COLO668 (cell line): Measurements from ENCODE around the gene IFIT1.
"Not testable (repeated sequence)": the region's sequence is repeated elsewhere in the genome, so short reads cannot be mapped to it uniquely, and the experiment has no call there.

Experiments
- DNase-seq: peaks from one replicate; lab custom pipeline; 2025; ENCODE audit not compliant: unreplicated experiment; lab: John Stamatoyannopoulos, UW

IFIT1 gene, protein sequence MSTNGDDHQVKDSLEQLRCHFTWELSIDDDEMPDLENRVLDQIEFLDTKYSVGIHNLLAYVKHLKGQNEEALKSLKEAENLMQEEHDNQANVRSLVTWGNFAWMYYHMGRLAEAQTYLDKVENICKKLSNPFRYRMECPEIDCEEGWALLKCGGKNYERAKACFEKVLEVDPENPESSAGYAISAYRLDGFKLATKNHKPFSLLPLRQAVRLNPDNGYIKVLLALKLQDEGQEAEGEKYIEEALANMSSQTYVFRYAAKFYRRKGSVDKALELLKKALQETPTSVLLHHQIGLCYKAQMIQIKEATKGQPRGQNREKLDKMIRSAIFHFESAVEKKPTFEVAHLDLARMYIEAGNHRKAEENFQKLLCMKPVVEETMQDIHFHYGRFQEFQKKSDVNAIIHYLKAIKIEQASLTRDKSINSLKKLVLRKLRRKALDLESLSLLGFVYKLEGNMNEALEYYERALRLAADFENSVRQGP

DNA sequence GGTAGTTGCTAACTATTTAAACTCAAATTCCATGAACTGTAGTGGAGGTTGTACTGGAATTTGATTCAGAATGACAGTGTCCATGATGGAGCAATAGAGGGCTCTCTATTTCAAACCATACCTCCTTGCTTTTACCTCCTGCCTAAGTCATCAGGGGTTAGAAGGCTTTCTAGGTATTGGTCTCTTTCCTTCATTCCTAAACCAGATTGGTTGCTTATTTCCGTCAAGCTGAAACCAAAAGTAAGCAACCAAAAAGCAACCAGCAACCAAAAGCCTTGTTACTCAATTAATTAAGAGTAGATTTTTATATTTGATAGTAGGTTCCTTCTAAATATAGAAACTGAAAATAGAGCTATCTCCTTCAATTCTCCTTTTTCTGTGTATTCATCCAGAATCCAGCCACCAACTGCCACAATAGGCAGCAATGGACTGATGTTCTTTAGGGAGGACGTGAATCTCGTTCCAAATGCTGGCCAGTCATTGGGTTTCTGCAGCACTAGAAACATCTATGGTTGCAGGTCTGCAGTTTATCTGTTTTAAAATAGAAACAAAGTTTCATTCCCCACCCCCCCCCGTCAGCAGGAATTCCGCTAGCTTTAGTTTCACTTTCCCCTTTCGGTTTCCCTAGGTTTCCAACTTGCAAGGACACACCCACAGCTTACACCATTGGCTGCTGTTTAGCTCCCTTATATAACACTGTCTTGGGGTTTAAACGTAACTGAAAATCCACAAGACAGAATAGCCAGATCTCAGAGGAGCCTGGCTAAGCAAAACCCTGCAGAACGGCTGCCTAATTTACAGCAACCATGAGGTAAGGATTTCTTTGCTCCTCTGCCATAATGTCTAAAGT, at the start of gene IFIT1:
IFIT1 (plus strand) TSS at position 717 of the 850 bp plus-strand sequence; CDS start at position 807, 90 bp downstream.
- no peak for DNase-seq

DNA sequence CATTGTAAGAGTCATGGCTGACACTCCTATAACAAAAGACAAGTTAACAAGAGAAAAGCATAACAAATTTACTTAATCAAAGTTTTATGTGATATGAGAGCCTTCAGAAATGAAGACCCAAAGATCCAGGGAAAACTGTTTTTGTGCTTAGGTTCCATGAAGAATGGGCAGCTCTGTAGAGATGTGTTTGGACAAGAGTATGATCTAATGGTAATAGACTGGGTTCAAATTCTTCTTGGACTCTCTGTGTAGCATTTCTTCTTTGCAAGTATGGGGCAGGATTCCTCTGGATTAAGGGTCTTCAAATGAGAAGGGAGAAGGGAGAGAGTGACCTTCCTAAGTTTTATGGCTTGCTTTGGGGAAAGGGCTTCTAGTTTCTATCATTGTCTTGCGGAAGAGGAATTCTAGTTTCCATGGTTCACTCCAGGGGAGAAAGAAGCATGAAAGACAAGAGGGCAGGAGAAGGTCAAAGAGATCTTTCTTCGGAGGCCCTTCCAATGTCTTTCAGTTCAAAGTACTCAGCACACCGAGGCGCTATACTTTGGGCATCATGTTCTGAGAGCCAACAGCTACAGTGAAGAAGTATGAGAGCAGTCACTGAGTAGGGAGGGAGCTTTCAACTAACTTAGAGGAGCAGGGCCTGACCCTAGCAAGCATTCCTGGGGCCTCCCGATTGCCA, 49.2 kb upstream of the IFIT1 start:
- no peak for DNase-seq

DNA sequence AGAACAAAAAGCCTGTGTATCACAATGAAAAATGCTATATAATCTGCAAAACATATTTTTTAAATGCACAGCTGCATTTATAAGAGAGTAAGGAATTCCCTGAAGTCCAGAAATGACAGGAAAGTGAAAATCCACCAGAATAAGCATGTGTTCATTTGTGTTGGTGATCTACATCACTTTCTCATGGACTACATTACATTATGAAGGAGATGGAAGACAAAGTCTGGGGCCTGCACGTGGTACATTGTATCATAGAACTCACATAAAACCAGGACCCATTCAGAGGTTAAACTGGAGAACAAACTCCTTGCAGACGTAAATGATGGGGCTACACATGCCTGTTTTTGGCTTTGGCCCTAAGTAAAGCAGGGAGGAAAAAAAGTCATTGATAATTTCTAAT, 48.3 kb upstream of the IFIT1 start:
- no peak for DNase-seq

DNA sequence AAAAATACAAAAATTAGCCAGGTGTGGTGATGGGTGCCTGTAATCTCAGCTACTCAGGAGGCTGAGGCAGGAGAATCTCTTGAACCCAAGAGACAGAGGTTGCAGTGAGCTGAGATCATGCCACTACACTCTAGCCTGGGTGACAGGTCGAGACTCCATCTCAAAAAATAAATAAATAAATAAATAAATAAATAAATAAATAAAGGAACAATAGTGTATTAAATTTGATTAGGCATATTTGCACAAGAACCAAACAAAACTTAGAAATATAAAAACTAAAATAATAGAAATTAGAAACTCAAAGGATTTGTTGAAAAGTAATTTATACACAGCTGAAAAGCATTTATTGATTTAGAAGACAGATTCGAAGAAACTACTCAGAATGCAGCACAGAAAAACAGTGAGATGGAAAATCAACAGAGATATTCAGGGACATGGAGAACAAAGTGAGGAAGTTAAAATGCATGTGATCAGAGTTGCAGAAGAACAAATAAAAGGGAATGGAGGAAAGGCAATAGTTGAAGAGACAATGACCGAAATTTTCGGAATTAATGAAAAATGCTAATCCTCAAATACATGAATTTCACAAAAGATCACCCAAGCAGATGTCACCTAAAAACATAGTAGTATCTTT, 46.9 kb upstream of the IFIT1 start:
- DNase-seq = no peak

DNA sequence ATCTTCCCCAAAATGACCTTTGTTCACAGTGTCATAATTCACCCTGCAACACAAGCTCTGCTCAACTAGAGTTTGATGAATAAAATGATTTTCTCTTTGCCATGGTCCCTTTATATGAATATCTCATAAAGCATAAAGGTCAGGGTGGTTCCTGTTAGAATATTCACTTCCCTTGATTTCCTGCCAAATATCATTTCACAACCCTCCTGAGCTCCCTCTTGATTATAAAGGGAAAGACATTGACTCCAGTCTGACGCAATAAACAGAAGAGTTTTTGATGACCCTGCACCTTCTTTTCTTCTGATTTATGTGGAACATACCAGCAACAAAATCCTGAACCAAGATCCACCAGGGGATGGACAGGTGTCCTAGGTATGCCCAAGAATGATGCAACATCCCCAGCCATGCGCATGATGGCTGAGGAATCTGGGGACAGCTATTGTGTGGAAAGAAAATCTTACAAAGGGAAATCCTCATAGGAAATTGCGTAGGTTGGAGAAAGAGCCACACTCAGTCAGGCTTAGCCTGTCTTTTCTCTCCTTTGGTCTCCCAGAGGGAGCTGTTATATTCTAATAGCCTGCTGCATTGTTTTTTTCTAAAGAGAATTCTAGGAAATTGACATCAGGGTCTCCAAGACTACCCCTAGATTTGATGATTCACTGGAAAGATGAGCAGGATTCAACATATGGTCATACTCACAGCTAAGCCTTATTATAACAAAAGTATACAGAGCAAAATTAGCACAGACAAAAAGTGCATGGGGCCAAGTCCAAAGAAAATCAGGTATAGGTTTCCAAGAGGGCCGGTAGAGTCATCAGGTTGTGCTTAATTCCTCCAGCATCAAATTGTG, 45.8 kb upstream of the IFIT1 start:
- no peak for DNase-seq

DNA sequence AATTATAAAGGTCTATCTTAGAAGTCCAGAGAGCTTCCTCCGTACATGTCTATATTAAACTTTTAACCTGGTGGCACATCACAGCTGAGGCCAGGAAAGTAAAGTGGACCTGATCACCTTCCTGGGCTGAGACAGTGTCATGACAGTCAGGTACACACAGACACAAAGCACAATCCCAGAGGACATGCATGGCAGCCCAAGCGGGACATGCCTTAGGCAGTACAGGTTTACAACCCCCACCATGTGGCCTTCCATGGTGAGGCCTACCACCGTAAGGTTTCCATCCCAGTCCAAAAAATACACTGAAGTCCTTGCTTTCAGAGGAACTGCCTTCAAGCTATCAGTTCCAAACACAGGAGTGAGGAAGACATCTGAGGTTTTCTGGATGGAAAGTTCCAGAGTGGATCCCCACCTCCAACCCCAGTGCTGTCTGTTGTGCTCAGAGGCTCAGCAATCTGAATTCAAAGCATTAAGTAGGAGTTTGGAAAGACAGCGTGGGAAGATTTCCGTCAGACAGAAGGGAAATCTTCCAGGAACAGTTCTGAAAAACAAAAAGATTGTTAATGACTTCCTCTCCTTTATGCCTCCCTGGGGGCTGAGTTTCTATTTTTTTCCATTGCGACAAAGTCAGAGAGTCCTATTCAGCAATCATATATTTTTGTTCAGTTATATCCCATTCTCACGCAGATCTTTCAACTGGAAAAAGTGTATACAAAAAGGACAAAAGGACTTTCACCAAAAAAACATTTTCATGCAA, 44.5 kb upstream of the IFIT1 start:
- DNase-seq = no peak

DNA sequence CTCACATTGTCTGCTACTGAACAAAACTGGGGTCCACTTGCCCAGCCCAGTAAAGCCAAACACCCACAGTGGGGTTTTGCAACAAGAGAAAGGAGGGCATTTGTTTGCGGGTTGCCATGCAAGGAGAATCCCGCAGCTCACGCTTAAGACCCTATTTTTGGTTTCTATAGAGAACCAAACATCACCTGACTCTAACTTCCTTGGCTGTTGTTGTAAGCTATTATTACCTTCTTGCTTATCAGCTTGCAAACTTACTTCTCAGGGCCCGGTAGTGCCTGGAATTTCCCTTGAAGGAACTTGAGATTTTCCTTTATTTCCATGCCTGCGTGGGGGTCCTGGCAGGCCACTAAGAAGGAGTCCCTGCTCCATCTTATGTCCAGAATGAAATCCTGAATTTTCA, 43.9 kb upstream of the IFIT1 start:
- no peak for DNase-seq

DNA sequence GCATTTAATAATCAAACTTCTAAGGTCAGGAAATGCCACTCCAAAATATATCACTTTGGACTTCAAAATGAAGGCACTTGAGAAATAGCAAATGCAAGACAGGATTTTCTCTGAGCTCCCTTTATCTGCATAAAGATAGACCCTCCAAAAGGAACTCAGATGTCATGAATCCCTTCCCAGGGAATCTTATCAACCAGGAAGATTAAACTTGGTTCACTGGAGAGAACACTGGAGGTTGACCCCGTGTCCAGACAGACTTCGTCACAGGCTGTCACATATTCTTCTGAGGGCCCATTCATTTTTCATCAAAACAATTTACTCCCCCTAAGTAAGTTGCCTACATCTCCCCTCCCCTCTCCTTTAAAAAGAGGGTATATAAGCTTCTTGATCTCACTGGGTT, 43.4 kb upstream of the IFIT1 start:
- no peak for DNase-seq

DNA sequence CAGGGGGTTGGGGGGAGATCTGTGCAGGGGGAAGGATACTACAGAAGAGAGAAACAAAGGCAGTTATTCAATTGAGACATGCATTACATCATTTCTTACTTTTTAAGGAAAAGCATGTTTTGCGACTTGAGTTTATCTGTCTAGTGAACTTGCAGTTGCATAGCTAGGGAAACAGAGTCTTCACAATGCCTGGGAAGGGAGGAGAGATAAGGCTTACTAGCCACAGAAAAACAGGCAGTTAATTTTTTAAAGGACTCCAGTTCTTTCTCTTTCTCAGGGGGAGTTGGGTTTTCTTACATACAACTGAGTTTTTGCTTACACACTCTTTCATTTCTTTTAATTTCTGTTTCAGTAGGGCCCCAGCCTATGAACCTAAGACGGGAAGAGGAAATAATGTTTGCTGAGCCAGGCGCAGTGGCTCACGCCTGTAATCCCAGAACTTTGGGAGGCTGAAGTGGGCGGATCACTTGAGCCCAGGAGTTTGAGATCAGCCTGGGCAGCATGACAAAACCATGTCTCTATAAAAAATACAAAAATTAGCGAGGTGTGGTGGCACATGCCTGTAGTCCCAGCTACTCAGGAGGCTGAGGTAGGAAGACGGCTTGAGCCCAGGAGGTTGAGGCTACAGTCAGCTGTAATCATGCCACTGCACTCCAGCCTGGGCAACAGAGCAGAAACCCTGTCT, 41.6 kb upstream of the IFIT1 start:
- DNase-seq = not testable (repeated sequence)

DNA sequence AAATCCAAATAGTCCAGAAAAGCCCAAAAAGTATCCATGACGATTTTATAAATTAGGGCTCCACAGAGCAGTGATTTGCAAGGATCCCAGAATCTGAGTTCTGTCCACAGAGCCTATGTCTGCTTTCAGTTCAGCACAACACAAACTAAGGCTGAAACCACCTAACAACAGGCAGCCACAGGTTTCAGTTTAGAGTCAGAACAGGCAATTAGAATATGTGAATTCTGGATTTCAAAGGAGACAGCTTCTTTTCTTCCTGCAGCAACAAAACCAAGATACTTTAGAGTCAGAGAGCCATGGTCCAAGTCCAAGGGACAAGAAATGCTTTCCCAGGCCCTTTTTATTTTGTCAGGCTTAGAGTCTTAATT, 41.0 kb upstream of the IFIT1 start:
- DNase-seq = no peak

DNA sequence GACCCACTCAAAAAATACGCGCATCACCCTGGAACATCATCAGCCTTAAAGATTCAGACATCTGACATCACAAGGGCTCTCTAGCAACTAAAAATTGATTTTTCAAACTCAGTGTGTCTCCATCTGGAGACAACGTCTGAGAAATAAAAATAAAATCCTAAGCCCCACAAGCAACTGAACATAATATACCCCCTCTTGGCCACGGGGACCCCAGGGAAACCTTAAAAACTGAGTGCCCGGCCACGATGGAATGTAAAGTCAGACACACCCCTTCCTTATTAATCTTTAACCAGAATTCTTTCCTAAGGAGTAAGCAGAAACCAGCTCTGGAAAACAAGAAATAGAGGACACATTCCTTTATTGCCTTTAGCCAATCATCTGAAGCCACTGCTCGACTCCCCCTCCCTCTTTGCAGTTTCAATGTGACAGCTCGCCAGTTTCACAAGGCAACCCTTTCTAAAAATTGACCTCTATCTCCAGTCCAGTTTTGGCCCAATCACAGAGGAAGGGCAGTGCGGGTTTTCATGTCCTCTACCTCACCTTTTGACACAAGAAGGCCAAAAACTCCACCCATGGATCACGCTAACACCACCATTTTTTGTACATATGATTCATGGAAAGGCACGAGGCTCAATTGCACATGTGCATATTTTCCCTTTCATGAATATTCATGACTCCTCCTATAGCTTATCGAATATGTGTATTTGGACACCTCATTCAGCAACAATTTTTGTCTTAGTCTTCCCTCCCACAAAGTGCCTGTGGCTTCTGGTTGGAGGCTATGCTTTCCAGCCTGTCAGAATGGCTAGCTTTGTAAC, 40.4 kb upstream of the IFIT1 start:
- no peak for DNase-seq

DNA sequence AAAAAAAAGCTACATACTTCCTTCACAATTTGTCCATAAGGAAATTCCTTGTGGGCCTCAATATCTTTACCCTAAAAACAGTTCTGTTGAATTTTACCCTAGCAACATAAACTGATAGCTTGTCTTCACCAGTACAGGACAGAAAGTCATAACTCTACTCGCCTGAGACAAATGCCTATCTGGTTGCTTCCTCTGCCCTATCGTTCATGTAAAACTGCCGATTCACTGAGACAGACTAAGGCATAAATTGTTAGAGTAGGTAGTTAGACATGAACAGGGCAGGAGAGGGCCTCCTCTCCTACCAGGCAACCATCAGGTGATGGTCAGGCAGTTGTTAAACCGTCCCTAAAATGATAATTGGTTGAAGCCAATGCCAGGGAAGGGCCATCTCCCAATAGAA, 39.6 kb upstream of the IFIT1 start:
- DNase-seq = no peak

DNA sequence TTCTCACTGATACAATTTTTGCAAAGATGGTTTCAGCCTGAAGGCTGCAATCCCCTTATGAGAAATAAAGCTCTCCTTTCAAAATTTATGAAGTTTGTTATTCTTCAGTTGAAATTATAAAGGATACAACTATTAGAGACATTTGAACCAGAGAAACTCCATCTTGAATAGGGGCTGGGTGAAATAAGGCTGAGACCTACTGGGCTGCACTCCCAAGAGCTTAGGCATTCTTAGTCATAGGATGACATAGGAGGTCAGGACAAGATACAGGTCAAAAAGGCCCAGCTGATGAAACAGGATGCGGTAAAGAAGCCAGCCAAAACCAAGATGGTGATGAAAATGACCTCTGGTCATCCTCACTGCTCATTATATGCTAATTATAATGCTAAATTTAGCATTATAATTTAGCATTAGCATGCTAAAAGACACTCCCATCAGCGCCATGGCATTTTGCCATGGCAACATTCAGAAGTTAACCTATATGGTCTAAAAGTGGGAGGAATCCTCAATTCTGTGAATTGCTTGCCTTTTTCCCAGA, 37.0 kb upstream of the IFIT1 start:
- no peak for DNase-seq

DNA sequence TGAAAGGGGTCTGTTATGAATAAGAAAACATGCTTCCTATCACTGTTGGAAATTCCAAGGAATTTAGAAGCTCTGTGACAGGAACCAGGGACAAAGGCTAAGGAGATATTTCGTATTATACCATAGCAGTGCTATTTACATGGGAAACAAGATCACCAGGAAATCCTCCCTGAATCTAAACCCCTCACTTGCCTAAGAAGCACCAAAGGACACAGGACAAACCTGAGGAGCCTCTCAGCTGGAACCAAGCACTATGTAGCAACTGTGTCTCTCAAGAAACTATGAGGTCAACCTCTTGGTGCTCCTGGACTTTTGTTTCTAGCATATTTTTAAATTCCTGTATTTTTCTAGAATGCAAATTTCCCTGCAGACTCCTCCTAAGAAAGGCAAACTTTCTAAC, 35.3 kb upstream of the IFIT1 start:
- DNase-seq = no peak

DNA sequence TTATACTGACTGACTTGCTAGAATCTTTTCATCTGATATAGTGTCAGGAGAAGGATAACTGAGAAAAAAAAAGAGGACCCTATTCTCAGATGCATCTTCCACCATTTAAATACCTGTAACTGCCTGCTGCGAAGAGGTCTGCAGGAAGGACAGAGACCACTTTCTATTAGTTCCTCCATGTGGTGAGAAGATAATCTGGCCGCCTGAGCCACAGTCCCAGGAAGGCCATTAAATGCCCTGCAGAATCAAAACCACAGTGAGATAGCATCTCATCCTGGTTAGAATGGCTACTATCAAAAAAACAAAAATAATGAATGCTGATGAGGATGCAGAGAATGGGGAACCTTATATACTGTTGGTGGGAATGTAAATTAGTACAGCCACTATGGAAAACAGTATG, 34.4 kb upstream of the IFIT1 start:
- no peak for DNase-seq

DNA sequence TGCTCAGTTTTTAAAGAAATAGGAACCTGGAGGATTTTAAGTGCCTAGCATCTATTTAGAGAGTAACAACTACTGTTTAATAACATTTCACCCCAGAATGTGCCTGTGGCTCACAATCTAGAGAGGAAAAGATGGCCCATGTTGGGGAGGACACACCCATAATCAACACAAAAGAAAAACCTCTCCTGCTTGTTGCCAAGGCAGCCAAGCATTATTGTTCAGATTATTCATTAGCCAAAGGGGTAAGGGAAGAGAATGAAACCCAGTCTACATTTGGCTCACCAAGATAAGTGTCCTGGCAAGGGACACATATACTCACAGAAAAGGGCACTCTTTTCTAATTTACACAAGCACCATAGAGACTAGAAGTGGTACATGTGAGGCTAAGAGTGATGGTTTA, 32.3 kb upstream of the IFIT1 start:
- DNase-seq = peak; percentile 21

DNA sequence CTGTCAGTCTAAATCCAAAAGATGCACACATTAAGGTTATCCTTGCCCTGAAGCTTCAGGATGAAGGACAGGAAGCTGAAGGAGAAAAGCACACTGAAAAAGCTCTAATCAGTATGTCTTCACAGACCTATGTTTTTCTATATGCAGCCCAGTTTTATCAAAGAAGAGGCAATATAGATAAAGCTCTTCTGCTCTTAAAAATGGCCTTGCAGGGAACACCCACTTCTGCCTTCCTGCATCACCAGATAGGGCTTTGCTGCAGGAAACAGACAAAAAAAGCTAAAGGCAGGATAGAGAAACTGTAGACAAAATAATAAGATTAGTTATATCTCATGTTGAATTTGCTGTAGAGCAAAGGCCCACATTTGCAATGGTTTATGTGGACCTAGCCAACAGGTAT, 29.5 kb upstream of the IFIT1 start:
- no peak for DNase-seq
